DND-41 (cell line): ENCODE measurements around the gene DUSP5.

Experiments used
- CTCF ChIP-seq: IDR thresholded peaks from 2 replicates; pipeline ENCODE4 v1.5.1; 2012; ENCODE audit warnings: borderline replicate concordance, low read length, moderate library complexity, mild to moderate bottlenecking; ENCODE audit not compliant: poor library complexity, severe bottlenecking; ENCODE audit errors: extremely low read depth
- EZH2 ChIP-seq: IDR thresholded peaks from 3 replicates; pipeline ENCODE4 v1.6.1; 2012; ENCODE audit warnings: borderline replicate concordance, low read depth, mild to moderate bottlenecking, moderate library complexity, low read length, inconsistent platforms; ENCODE audit not compliant: severe bottlenecking

GRCh38 chr10:110485541-110485940 is 12.2 kb upstream of the DUSP5 start:
- TF ChIP-seq CTCF (no peak), EZH2 (no peak)
